HG02973 (cell line): Measurements from ENCODE around the gene PAIP1.
"Not testable (repeated sequence)": the region's sequence is repeated elsewhere in the genome, so short reads cannot be mapped to it uniquely, and the experiment has no call there.

Experiments
- ATAC-seq: cut with Tn5 transposase; IDR thresholded peaks from one replicate; pipeline ENCODE4 v1.9.1; 2021; ENCODE audit warnings: moderate library complexity; ENCODE audit not compliant: unreplicated experiment

PAIP1 gene

DNA sequence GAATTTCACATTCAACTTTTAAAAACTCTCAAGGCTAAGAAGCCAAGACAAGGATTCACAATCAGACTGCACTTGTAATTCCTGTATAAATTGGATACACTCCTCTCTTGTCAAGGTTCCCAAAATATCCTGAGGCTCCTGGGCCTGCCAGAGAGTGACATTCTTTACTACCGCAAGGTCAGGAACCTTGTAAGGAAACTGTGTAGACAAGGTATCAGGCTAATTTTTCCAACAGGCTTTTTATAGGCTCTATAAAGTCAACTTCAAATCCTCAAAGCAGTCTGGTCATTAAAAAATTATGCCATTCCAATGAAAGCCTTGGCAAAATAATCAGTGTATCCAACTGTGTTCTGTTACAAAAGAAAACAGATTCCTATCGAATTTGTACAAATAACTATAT lies 15.5 kb upstream of the PAIP1 start:
- ATAC-seq, result no peak

DNA sequence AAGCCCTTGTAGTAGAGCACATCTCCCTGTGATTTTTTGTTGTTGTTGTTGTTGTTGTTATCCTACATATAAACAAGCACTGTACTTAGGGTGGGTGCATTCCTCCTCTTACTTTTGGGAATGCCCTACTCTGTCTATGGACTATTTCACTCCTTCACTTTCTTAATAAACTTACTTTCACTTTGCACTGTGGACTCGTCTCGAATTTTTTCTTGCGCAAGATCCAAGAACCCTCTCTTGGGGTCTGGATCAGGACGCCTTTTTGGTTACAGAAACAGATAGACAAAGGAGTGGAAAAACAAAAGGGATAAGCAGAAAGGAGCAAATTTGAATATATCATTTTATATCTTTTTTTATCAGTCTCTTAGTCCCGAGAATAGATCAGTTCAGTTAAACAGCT lies 14.4 kb upstream of the PAIP1 start:
- ATAC-seq, result no peak

DNA sequence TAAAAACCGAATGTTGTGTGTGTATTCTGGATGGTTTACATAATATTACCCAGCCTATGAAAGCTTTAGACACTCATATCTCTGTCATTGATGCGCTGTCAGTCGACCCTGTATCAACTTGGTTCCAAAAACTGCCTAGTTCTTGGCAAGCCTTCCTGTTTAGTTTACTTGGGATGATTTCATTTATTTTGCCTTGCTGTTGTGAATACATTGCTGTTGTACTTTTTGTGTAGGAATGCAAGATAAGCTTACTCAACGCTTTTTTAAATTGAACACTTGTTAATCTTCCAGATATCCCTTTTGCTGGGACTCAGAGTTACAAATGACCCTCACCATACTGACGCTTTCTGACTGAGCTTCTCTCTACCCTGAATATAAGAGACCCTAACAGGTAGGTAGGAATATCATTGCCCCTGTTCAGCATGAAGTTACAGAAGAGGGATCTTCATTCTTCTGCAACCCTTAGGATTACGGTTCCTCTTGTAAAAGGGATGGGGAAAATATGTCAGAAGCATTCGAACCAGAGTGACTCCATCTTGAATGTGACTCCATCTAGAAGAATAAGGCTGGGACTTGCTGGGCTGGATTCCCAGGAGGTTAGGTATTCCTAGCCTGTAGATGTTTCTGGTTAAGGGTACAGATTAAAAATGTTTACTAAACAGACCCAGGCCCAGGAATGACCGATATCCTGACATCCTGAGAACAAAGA lies 13.7 kb upstream of the PAIP1 start:
- no peak for ATAC-seq

DNA sequence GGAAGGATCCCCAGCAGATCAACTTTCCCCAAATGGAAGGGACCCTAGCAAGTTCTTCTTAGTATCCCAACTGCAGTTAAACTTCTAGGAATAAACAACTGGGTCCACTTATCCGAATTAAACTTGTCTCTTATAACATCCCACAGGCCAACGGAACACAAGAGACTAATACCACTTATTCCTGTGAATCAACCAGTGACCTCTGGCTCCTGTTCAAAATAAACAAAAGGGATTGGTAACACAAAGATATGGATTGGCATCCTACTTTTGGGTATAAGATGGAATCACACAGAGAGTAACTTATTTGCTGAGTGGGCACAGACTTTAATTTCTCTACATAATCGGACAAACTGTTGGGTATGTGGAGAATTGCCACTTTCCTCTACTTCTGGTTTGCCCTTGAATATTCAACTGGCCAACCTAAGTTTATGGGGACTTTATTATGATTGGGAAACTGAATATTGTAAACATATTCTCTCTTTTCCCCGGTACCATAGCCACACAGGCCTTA lies 12.4 kb upstream of the PAIP1 start:
- ATAC-seq, result no peak

DNA sequence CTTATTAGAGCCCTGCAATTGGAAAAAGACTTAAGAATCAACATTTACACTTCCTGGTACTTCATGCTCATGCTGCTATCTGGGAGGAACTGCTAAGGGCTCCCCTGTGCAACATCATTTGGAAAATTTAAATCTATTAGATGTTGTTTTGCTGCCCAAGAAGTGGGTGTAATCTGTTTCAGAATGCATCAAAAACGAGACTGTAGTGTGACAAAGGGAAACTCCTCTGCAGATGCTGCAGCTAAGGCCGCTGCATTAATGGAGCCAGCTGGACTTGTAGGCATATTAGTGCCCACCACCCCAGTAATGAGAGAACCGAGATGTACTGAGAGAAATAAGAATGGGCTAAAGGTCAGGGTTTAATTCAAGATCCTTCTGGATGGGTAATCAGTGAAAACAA lies 11.1 kb upstream of the PAIP1 start:
- ATAC-seq, result no peak

DNA sequence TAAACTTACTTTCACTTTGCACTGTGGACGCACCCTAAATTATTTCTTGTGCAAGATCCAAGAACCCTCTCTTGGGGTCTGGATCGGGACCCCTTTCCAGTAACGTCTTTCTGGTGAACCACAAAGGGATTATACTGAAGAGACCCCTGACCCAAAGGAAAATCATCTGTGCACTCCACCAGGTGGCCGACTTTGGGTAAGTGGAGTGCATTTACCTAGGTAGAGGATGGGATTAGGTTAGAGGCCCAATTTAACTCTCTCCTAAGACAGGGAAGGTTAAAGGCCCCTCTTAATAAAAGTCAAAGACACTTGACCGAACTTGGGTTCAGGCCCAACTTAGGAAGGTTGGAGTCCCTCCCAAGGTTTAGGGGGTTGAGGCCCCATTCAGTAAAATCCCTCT lies 8.2 kb upstream of the PAIP1 start:
- no peak for ATAC-seq

DNA sequence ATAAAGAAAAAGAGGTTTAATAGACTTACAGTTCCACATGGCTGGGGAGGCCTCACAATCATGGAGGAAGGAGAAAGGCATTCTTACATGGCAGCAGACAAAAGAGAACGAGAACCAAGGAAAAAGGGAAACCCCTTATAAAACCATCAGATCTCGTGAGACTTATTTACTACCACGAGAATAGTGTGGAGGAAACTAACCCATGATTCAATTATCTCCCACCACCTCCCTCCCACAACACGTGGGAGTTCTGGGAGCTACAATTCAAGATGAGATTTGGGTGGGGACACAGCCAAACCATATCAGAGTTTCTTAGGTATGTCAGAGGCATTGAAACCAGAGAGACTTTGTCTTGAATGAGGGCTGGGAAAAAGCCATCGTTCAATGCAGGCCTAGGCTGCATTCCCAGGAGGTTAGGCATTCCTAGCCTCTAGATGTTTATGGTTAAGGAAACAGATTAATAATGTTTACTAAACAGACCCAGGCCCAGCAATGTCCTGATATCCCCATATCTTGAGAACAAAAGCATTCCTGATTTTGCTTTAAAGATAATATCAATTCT lies 7.5 kb upstream of the PAIP1 start:
- no peak for ATAC-seq

DNA sequence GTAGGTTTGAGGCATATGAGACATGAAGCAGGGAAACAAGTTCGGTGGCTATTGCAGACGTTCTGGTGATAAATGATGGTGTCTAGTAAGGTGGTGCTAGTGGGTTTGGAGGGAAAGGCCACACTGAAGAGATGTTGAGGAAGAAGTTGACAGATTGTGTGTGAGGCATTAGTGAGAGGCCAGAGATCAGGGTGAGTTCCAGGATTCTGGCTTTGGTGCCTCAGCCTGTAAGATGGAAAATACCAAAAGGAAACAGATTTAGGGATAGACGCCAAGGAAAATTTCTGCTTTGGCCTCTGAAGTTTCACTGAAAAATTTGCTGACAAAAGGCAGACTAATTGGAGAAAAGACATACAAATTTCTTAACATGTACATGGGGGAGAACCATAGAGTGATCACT lies 6.4 kb upstream of the PAIP1 start:
- ATAC-seq, result no peak

DNA sequence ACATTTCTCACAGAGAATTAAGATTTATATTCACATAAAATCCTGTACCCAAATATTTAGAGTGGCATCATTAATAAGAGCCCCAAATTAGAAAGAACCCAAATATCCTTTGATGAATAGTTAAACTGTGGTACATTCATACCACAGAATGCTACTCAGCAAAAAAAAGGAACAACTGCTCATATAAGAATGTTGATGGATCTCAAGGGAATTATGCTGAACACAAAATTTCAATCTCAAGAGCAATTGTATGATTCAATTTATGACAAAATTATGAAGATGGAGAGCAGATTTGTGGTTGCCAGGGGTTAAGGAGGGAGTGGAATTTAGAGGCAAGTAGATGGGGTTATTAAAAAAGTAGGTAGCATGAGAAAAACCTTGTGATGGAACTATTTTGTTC lies 4.5 kb upstream of the PAIP1 start:
- no peak for ATAC-seq

DNA sequence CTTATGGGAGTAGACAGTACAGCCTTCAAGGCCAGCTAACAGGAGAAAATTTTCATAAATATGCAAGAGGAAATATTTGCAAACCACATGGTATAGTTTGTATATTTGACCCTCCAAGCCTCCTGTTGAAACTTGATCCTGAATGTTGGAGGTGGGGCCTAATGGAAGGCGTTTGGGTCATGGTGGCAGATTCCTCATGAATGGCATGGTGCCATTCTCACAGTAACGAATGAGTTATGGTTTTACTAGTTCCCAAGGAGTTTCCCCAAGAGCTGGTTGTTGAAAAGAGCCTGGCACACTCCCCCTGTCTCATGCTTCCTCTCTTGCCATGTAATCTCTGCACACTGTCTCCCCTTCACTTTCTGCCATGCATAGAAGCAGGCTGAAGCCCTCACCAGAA lies 3.3 kb upstream of the PAIP1 start:
- ATAC-seq, result no peak

DNA sequence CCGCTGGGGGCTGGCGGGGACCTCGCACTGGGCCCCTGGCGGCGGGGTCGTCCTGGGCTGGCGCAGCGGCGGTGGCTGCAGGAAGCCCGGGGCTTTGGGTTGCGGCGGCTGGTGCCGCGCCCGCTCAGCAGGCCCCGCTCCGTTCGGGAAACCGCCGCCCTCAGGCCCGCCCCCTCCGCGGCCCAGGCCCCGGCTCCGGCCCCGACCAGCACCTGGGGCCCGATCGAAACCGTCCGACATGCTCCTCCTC lies 345 bp downstream of the PAIP1 start:
- ATAC-seq, result peak; percentile 90

DNA sequence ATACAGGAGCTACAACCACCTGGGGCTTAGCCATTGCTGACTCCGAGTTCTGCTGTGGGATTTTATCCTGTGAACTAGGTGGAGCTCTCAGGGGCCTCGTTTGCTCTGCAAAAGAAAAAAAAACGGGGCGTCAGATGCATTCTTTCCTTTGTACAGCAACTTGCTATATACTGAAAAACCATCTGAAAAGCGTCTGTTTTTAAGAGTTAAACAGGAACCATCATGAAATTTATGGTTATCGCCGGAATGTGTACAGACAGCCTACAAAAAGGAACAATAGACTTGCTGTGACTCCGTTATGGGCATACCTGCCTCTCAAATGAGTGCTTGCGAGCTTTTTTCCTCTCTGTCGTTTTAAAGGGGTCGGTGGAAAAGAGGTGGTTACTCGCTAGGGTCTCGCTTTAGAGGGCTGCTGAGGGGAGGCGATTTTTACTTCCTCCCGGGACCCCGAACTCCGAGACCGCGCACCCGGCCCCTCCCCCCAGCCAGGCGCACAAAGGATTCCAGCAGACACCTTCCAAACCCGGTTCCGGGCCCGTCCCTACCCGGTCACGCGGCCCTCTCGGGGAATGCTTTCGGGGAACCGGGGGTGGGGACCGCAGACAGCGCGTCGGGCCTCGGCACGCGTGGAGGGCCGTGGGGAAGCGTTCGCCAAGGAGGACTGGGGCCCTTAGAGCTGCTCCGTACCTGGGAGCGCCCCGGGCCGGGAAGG lies 826 bp downstream of the PAIP1 start:
- no peak for ATAC-seq

DNA sequence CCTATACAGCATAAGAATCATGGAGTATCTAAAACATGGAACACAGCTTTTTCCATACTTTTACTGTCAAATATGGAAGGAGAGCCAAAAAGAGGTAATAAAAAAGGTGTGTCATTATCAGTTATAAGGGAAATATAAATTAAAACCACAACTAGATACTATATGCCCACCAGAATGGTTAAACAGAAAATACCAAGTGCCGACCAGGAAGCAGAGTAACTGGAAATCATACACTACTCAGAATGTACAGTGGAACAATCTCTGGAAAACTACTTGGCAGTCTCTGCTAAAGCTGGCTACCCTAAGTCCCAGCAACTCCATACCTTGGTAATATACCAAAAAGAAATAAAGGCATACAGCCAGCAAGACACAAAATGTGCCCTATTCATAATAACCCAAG lies 2.4 kb downstream of the PAIP1 start:
- ATAC-seq, result no peak

DNA sequence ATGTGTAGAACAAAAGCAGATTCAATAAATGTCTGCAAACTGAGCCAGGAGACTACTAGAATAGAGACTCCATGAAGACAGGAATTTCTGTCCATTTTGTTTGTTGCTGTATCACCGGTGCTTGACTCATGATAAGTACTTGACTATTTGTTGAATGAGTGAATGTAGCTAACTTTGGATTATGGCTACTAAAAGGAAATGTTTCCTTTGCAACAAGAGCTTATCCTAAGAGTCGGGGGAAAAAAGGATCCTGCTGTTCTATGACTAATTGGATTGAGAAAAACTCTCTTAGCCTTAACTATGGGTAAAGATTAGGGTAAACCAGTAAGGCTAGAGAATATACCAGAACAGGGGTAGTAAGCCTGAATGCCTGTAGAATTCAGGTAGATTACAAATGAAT lies 3.5 kb downstream of the PAIP1 start:
- no peak for ATAC-seq

DNA sequence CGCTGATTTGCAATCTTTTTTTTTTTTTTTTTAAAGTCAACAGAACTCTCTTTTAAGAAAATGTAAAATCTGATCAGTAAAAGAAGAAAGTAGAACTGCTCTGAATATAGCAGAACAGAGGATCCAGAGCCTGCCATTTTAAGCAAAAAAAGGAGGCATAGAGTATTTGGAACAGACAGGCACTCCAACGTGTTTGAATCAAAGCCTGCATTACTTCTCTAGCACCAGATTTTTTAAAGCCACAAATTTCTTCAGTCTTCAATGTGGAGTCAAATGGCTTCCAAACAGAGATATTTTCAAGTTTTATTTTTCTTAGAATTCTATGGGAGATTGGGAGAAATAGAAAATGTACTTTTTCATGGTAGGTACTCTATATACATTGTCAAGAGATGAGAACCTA lies 5.1 kb downstream of the PAIP1 start:
- no peak for ATAC-seq

DNA sequence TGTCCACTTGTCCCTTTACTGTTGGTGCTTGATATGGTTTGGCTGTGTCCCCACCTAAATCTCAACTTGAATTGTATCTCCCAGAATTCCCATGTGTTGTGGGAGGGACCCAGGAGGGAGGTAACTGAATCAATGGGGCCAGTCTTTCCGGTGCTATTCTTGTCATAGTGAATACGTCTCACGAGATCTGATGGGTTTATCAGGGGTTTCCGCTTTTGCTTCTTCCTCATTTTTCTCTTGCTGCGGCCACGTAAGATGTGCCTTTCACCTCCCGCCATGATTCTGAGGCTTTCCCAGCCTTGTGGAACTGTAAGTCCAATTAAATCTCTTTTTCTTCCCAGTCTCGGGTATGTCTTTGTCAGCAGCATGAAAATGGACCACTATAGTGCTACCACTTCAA lies 7.6 kb downstream of the PAIP1 start:
- ATAC-seq, result not testable (repeated sequence)

DNA sequence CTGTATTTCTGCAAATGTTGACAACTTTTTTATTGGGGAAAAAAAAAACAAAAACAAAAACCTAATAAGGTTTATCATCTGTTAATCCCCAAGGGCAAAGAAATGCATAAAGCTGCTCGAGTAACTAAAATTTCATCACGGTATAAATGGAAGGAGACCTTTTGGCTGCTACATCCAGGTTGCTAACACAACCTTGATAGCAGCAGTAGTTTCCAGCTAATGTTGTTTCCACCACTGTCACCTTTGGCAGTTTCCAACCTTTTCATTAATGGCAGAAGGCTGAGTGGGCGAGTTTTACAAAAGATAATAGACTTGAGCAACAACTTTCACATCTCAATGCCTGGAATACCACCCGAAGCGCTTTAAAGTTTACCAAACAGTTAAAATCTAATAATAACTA lies 8.5 kb downstream of the PAIP1 start:
- ATAC-seq, result no peak

DNA sequence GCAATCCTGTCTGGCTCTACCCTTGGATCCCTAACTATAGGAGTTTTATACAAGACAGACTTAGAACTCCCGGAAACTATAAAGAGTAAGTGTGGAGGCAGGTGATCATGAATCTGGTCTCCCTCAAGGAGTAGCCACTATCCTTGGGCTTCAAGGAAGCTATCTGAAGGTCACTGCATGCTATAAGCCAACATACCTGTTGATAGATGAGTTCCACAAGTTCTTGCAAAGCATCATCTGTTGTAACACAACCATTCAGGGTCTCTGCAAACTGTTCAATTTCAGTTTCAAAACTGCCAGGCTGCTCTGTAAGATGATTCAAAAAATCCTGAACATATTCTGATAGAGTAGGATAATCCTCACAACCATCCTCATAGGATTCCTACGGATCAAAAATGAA lies 9.3 kb downstream of the PAIP1 start:
- no peak for ATAC-seq

DNA sequence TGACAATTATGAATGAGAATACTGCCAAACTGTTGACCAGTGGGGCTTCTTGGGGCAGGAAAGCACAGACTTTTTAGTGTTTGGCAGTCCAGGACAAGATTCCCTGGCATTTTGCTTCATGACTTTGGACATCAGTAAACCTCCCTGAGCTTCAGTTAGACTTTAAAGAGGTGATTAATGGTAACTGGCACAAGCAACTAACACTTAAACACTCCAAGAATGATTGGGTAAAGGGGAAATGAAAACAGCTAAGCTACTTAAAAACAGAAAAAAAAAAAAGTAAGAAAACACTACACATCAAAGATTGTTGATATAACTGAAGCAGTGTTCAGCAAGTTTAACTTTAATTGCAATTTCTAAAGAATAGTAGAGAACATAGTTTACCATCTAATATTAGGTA lies 13.4 kb downstream of the PAIP1 start:
- no peak for ATAC-seq

DNA sequence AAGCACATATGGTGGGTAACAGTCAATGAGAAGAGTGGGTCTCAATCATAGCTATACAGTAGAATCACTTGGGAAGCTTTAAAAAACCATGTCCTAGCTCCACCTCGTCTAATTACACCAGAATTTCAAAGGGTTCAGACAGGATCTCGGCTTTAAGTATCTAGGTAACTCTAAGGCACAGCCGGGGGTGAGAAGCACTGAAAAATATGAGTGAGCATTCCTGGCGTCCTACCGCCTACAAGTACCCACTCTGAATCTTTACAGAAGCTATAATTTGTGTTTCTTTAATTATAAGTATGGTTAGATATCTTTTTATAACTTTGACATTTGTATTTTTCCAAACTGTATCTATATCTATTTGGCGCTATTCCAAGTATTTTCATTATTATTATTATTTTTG lies 16.1 kb downstream of the PAIP1 start:
- ATAC-seq, result no peak

DNA sequence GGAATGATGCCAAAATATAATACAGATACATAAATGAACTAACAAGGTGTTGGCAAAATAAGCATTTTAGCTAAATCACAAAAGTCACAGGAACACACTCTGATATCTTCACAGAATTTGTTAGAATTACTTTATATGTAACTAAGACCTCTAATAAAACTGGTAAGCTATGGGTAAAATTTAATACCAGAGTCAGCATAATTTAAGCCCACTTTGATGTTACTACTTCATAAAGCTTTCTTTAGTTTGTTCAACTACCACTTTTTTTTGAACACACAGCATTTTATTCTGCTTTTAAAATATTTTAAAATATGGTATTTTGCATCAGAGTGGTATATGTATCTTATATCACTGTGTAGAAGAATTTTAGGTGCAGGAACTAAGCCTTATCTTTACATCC lies 19.9 kb downstream of the PAIP1 start:
- ATAC-seq, result no peak

DNA sequence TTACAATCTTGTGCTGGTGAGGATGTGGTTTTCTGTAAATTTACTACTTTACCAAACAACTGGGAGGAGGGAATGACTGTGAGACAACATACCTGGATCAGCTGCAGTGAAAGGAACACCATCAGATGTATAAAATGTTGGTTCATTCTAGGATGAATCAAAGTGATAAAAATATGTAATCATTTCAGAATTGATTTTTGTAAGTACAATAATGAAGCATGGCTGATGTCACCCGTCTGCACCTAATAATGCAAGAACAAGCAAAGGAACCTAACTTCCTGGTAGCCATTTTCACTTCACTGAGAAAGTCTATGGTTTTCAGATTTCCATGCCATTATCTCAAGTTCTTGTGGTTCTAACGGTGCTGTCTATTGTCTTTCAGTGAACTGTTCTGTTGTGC lies 23.2 kb downstream of the PAIP1 start:
- no peak for ATAC-seq

DNA sequence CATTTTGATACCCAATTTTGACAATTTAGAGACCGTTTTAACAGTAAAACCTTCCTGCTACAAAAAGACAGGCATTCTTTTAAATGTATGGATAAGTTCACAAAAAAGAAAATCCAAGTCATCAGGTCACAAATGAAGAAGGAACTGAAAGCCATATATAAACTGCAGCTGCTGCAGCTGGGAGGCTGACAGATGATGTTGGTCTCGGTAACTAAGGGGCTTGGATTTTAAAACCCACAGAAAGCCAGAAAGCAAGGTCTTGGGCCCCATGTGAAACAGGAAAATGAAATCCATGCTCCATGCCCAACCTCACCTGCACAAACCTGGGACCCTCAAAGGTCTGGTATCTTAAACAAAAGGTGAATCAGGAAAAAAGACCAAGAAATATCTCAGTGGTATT lies 26.2 kb downstream of the PAIP1 start:
- no peak for ATAC-seq
